Epithelial cell of prostate (primary cell): ENCODE measurements around the gene ADK.
A peak's percentile ranks its signal among the peaks of the same experiment; 100 is the strongest.

Experiments
- DNase-seq: peaks from one replicate; pipeline ENCODE4 v3.0.0-alpha.2; 2011; ENCODE audit warnings: low read depth, low spot score
- H3K27ac ChIP-seq: fragments of 450-650 bp; 2 replicates; pipeline ENCODE4 v1.5.1; 2017; ENCODE audit warnings: mild to moderate bottlenecking

The ADK gene

DNA sequence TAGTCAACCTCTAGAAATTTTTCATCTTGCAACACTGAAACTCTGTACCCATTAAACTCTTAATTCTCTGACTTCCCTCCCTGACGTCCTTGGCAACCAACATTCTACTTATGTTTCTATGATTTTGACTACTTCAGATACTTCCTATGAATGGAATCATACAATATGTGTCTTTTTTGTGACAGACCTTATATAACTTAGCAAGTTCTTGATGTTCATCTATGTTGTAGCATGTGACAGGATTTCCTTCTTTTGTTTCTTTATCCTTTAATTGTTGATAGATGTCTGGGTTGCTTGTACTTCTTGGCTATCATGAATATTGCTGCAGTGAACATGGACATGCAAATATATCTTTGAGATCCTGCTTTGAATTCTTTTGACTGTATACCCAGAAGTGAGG lies 240.8 kb downstream of the ADK start:
- H3K27ac ChIP-seq: no peak overlapping the region
- DNase-seq: no peak

DNA sequence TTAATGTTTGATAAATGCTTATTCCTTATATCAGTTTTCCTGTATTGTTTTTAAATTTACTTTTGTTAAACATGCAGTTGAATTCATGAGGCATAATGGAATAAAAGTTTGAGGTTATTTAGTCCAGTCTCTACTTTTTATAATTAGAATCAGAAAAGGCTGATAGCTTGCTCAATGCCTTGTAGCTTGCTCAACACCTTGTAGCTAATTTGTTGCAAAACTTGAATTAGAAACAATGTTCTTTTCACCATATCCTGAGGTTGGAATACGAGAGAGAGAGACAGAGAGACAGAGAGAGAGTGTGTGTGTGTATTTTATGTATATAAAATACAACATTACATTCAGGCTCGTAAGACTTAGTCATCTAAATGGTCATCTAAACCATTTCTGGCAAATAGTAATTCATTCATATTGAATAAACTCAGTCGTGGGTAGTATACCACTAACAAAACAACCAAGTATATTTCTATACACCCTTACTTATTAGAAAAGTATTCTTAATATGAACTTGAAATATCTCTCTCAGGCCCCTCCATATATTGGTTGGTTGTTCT lies 243.5 kb downstream of the ADK start:
- no peak for DNase-seq
- no peak overlapping the region for H3K27ac ChIP-seq

DNA sequence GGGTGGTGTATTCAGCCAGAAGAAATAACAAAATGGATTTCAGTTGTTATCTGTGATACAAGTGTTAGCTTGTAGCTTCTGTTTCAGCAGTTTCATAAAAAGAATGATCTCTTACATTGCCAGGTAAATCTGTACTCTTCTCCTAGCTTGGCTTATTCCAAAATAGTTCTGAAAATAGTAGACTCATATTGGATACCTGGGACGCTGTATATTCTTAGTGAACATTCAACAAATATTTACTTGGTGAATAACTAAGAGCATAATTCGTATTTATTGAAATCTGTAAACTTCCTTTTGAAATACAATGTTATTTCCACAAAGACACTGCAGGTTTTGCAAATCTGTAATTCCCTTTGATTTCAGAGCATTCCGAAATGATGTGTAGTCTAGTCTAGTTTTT lies 249.2 kb downstream of the ADK start:
- no peak for DNase-seq
- H3K27ac ChIP-seq: no peak overlapping the region

DNA sequence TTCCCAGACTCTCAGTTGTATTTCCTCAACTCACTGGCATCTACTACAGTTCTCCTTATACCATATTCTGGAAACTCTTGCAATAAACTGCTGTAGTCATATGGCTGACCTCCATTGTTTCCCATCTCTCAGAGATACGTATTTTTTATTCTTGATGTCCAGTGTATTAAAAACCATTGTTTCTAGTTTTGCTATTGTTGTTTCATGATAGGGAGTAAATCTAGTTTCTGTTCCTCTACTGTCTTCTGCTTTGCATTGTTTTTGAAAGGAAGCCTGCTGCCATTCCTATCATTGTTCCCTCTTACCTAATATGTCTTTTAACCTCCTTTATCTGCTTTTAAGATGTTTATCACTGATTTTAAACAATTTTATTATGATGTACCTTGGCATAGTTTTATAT lies 255.0 kb downstream of the ADK start:
- DNase-seq: no peak
- no peak overlapping the region for H3K27ac ChIP-seq

DNA sequence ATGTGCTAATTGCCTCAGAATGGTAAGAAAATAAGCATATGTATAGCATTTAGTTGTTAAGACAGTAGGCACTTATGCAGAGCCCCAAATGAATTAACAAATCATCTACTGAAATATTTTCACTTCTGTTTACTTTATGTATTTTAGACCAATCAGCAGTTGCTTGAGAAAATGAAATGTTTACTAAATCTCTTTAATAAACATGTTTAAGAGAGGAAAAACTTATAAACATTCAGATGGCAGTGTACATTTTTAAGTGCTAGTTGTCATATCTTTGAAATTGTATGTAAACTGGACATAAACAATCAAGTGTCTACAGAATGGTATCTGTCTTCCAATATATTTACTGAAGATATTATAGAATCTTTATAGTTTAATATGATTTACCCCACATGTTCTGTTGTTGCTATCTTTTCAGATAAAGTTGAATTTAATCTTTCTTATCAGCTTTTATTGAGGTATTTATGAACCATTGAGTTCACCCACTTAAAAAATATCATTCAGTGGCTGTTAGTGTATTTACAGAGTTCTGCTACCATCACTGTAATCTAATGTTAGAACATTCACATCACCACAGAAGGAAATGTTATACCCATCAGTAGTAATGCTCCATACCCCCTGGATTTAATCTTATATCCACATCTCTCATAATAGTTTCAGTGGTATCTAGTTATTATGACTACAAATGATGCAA lies 264.3 kb downstream of the ADK start:
- no peak for DNase-seq
- H3K27ac ChIP-seq: no peak overlapping the region

DNA sequence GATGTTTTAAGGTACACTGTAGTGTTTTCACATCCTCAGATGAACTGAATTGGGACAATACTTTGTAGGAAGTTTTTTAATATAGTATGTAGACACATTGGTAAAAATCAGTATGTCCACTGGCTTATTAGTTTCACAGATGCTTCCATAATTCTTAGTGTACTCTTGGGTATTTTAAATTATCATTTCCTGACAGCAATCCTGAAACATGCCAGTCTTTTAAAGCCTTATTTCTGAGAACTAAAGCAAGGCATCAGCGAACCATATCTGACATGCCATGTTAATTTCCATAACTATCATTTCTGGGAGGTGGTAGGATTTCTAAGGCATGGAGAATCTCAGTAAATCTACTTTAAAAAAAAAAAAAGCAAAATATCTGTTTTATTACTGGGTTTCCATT lies 266.4 kb downstream of the ADK start:
- no peak overlapping the region for H3K27ac ChIP-seq
- no peak for DNase-seq

DNA sequence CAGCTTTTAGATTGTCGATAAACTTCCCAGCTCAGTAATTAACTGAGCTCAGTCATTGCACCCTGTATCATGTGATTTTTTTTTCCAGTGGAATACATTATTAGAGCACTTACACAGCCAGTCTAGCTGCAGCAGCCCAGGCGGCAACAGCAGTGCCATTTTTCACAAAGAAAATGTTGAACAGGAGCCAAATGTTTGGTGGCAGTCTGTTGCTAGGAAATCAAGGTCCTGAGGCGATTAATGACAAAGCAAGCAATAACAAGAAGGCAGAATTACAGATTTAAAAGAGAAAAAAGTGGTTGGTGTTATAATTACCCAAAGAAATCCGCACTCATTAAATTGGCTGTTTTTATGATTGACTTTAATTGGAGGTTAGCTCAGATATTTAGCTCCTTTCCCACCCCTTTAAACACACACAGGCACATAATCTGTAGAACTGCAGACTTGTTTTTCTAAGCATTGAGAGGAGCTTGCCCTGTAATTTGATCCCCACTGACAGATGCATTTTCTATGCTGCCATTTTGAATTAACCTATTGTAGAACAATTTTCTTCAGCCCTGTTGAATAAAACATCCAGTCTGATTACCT lies 267.4 kb downstream of the ADK start:
- DNase-seq: no peak
- H3K27ac ChIP-seq: no peak overlapping the region

DNA sequence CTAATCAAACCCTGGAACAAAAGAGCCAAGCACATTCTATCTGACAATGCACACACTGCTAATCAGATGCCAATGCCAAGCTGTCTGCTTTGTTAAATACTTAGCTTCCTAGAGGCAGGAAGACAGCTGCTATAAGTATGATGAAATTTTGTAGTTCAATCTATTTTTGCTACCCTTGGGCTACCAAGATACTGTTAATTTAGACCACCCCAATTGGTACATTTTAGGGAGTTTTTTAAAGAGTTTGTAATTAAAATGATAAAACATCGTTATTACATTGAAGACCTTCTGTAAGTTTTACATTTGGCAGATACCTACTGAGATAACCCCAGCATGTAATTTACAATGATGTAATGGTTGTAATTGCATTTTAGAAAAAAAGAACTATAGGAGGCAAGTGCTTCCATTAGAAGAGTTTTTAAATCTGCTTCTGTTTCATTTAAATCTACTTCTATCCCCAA lies 268.5 kb downstream of the ADK start:
- no peak overlapping the region for H3K27ac ChIP-seq
- no peak for DNase-seq

DNA sequence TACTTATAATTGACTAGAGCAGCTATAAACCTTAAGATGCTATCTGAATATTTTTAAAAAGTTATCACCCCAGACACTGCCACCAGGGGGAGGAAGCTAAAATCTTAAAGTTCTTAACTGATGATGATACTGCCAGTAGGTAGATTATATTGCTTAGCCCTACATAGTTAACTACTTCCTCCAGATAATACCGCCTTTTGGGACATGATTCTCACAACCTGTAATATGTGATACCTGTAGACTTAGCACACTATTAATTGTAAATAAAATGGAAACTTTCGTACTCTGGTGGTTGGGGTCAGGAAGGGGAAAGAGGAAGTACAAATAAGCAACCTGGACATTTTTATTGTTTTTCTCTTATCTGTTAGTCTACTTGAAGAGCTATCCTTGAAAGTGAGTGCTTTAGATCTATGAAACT lies 268.9 kb downstream of the ADK start:
- DNase-seq: no peak

DNA sequence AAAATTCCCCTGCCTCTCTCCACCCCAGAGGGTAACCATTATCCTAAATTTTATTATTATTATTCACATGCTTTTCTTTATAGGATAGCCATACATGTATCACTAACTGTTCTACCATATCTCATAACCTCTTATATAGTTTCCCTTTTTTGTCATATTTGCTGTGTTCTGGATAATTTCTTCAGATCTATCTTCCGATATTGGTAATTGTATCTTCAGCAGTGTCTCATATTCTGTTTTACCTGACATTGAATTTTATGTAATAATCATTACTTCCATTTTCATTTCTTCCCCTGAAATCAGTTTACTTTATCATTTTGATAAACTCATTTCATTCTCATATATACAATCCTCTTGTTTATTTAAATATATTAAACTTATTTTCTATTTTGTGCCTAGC lies 273.5 kb downstream of the ADK start:
- DNase-seq: no peak
- no peak overlapping the region for H3K27ac ChIP-seq

More for the DNA sequence above, 268.9 kb downstream of the ADK start:
- no peak overlapping the region for H3K27ac ChIP-seq

DNA sequence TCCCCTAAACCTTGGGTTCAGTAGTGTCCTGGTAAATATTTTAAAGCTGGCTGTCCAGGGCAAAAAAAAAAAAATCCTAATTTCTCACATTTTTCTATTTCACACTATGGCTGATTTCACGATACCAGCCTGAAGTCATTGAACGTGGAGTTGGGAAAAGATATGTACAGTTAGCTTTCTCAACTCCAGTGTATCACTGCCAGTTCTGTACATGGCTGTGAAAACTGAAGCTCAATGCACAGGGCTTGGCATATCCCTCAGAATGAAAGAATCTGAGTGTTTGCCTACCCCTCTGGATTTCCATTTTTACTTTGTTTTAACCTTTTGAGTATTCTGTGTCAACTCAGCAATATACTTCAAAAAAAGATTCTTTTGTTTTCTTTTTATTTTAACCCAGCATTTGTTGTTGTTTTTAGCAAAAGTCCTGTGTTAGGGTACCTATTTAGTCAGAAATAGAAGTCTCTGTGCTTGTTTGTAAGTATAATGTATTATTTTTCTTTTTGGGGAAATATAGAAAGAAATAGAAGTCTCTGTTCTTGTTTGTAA lies 274.5 kb downstream of the ADK start:
- DNase-seq: no peak
- H3K27ac ChIP-seq: no peak overlapping the region

DNA sequence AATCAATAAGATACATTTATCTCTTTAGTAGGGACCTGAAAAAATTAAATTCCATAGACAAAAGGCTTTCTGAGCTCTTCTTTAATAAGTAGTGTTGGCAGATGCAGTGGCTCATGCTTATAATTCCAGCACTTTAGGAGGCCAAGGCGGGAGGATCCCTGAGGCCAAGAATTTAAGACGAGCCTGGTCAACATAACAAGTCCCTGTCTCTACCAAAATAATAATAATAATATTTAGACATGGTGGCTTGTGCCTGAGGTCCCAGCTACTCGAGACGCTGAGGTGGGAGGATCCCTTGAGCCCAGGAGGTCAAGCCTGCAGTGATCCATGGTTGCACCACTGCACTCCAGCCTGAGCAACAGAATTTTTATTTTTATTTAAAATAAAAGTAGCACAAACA lies 280.8 kb downstream of the ADK start:
- DNase-seq: no peak
- H3K27ac ChIP-seq: no peak overlapping the region

DNA sequence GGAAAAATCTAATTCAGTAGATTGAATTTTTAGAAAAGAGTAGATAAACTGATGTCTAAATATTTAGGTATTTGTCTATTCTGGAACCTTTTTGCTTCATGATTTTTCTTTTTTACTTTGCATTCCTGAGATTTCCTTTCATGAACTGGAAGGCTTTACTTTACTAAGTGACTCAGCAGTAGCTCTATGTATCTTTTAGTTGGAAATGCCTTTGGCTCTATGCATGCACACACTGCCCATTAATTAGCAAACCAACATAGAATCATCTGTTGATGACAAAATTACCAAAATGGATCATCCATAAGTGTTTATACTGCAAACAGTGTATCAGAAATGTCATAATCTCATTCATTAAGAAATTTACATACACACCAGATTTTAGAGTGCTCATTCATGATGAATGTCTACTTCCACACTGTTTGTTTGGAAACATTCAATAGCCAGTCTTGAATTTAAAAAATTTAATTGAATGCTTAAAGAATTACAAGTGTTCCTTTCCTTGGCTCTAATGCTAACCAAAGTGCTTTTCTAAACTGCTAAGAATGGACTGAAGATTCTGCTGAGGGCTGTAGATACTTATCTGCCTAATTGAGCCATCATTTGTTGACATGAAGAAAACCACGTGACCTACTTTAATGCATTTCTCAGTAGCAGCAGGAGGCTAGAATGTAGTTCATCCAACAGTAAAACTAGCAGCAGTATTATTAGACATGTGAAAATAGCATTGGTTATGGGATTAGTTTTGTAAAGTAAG lies 282.0 kb downstream of the ADK start:
- H3K27ac ChIP-seq: no peak overlapping the region
- no peak for DNase-seq

DNA sequence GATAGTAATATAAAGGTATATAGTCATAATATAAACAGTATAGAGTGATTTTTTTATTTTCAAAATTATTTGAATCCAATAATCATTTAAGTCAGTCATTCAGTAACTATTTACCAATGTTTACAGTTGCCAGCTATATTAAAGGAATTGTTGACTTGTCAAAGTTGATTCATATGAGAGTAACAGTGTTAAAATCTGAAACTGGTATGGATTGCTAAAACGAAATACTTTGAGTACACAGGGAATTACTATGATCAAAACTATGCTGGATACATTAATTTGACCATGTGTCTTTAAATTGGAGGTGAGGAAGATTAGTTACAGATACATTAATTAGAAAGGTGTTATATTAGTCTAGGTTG lies 282.6 kb downstream of the ADK start:
- DNase-seq: no peak
- no peak overlapping the region for H3K27ac ChIP-seq

DNA sequence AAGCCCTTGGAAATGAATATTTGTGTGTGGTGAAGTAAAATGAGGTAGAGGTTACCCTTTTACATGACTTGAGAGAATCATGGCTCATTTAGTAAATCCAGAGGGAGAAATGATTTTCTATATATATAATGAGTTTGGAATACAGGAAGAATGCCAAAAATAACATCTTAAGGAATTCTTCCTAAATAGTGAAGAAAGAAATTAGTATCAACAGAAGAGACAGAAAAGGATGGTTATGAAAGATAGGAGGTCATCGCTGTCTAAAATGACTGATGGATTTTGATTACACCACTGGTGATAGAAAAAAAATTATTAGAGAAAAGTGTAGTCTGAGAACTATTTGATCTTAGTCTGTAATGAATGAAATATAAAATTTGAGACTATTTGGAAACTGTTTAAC lies 283.0 kb downstream of the ADK start:
- no peak overlapping the region for H3K27ac ChIP-seq
- DNase-seq: no peak

DNA sequence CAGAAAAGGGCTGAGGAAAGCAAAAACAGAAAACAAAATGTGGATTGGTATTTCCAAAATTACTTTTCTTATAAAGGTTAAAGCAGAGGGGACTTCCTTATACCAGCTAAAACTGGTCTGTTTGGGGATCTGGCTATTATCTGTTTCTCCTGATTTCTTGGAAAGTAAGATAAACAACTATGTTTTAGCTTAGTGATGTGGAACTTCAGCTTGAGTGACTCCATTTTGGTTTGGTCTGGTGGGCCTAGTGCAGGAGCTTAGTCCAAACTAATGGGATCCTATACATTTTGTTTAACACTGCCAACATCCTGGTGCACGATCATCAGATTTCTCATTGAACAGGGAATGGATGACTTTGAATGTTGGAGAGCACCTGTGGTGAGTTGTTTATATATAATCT lies 283.5 kb downstream of the ADK start:
- no peak overlapping the region for H3K27ac ChIP-seq
- no peak for DNase-seq

DNA sequence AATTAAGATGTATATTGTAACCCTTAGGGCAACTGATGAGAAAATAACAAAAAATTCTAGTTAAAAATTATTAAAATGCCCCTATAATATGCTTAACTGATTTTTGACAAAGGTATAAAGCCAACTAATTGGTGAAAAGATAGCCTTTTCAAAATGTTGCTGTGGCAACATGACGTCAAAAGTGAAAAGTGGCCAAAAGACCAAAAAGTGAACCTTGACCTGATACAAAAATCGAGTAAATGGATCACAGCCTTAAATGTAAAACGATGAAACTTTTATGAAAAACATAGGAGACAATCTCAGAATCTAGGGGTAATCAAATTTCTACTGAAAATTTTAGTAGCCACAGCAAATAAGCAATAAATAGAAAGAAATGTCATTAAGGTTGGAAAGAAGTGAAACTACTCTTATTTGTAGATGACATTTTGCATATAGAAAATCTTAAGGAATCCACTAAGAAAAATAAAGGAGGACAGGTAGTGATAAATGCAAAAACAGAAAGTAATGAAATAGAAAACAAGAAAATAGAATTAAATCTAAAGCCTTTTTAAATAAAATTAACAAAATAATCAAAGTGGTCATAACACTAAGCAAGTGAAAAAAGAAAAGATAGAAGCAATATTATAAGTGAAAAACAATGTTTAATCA lies 285.6 kb downstream of the ADK start:
- DNase-seq: no peak
- no peak overlapping the region for H3K27ac ChIP-seq

DNA sequence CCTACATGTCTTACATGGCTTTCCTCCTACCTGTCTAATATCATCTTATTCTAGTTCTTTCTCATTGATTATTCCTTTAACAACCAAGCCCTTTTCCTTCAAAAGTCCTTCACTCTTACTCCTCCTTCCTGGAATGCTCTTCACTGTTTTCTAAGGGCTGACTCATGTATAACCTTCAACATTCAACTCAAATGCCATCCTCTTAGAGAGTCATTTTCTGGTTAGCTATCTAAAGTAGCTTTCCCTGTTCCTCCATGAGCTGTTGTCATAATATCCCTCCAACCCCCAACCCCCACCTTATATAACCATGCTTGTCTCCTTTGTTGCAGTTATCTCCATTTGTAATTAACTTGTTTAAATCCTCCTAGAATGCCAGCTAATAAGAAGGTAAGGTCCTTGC lies 286.8 kb downstream of the ADK start:
- peak overlapping the region; percentile 1 for H3K27ac ChIP-seq
- DNase-seq: no peak

DNA sequence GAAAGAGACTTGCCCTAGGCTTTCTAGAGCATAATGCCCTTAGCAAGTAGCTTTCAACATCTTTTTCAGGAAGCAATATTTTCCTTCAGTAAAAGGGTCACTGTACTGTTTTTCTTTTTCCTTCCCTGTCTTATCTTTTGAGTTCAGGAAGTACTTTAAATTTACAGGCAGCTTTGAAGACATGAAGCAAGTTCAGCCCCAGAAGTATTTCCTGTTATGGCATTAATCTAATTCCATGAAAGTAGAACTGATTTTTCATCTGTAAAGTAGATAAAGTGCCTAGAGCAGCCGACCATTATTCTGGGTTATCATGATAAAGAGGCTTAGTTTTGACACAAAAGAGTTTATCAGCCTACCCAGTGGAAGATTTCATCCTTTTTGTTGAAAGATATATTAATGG lies 288.2 kb downstream of the ADK start:
- no peak for DNase-seq
- H3K27ac ChIP-seq: no peak overlapping the region

DNA sequence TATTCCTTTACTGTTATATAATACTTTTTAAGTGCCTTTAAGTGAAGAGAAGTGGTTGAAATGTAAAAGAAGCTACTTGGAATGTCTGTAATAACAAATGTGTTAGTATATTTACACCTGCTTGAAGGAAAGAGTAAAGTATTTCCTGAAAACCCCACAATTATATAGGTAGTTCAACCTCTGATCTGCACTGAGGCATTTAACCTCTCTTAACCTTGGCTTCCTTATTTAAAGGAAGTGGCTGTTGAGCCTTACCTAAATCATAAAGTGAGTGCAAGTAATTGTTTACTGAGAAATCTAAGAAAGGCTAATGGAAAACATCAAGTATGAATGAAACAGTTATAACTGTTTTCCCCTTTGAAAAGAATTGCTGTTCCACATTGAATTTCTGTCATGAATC lies 294.5 kb downstream of the ADK start:
- no peak for DNase-seq
- H3K27ac ChIP-seq: no peak overlapping the region

DNA sequence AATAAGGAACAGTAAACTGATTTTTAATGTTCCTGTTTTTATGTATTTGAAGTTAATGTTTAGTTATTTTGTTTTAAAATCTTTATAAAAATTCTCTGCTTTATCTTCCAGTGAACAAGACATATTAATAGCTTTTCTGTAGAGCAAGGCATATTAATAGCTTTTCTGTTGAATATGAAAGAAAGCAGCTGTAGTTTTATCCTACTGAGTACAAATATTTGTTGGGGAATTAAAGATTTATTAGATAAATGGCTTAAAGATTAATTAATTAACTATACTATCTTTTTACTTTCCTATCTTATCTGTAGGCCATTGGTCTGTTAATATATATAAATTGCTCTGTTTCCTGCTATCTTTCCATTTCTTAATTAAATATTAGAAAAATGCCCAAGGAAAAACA lies 299.6 kb downstream of the ADK start:
- DNase-seq: no peak
- no peak overlapping the region for H3K27ac ChIP-seq
